ENCODE measurements around the gene GRK1.
A peak's percentile ranks its signal among the peaks of the same experiment; 100 is the strongest.

The GRK1 gene

DNA sequence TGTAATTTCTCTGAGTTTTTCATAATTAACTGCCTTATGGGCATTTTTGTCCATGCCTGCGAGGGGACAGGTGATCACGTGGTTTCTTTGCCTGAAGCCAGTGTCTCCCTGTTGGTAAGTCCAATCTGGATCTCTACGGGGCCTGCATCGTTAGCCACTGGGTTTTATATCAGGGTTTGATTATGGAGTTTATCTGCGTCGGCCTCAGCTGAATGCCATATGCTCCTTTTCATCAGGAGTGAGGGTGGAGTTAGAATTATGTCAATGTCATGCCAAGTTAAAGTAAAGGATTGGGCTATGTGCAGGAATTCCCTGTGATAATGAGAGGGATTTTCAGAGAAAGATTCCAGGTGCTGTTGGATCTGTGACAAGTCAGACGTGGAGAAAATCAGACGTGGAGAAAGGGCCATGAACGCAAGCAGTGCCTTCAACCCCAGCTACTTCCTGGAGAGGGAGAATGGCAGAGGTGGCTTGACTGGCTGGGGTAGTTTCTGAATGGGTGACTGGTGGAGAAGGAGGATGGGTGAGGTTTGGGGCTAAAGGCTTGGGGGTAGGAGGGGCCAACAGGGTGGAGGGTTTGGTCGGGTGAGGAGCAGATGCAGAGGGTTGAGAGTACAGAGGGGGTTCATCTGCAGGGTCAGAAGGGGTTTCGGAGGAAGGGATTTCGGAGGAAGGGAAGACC is 116.3 kb downstream of the GRK1 start:
- no peak for DNase-seq

DNA sequence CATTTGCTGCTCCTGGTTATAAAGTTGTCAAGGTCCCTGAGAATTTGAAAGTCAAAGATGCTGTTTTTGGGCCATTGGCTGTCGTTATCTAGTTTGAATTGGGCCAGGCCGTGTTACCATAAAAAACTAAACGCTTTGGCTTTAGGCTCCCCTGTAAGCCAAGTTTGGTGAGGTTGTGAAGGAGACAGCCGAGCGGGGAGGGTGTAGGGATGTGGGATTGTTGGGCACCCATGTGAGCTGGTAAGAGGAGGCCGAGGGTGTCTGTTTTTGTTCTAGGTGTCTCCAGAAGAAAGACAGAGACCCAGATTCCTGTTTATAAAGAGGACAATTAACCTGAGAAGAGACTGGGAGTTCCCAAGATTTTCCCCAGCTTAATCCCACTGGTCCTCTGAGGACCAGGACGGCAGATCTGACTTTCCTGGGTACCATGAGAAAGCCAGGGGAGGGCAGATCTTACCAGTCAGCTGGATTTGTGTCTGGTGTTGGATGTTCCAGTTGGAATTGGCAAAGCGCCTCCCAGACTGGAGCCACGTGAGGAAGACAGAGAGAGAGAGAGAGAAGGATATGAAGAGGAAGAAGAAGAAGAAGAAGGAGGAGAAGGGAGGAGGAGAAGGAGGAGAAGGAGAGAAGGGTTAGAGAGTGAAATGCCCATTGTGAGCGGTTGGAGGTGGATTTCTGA is 117.1 kb downstream of the GRK1 start:
- no peak for DNase-seq

DNA sequence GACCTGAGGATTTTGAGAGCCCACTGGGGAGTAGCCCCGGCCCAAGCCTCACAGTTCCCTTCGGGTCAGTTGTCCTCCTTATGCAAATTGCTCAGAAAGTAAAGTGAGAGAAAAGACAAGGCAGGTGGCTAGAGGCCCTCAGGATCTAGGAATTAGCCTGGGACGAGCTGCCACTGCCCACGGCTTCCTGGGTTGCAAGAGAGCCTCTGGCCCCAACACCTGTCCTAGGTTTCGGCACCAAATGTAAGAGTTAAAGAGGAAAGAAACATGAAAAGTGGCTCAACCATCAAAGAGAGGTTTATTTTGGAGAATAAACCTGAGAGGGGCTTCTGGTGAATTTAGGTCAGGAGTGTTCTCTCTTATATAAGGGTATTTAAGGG is 117.6 kb downstream of the GRK1 start:
- no peak for DNase-seq

DNA sequence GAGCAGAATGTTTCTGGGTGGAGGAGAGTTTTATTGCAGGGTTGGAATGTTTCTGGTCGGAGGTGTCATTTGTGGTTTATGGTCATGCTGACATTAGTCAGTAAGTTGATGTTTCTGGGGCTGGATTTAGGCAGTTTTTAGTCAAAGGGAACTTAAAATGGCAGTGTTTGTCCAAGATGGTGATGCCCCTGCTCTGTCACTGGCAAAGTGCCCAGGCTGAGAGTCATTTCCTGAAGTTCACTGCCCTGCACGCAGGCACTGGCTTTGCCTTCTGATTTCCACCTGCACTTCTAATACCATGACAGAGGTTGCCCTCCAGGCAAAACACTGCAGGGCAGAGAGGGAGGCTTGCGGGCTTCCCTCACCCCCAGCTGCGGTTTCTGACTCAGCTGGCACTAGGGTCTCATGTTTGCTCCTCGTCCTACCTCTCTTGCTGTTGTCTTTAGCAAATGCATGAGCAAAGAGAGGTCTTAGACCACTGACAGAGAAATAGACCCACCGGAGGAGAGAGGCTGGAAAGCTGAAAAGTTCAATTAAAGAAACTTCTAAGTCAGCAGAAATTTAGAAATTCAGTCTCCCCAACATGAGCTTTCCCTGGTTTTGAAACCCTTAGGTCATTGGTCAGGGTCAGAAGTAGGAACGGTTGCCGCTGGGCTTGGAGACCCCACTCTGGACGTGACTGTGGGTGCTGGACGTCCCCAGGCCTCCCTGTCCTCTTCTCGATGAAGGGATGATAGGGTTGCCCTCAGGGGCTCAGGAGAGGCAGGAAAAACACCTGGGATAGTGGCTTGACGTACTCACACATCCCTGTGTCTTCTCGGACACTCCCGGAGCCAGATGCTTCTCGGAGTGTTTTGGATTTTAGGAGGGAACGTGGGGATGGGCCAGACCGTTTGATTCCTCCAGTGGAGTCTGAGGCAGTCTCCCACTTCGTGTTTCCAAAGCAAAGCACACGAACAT is 118.3 kb downstream of the GRK1 start:
- peak; percentile 52 to 72 (median 60) for DNase-seq

DNA sequence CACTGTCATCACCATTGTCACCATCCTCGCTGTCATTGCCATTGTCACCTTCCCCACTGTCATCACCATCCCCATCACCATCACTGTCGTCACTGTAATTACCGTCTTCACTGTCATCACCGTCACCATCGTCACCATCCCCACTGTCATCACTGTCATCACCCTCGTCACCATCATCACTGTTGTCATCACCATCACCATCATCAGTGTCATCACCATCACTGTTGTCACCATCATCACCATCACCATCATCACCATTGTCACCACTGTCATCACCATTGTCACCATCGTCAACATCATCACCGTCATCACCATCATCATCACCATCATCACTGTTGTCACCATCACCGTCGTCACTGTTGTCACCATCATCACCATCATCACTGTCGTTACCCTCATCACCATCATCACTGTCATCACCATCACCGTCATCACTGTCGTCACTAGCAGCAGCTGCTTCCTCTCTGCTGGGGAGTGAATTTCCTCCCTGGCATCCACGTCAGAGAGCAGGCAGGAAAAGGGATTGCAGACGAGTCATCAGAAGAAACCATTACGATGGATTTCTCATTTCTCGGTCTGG is 119.3 kb downstream of the GRK1 start:
- peak; percentile 20 to 43 (median 28) for DNase-seq
